ENCODE data around the gene ASB15.

- no peak for TF ChIP-seq GATA2 (IDR thresholded peaks at IDR 0.05; ENCODE audit: low read depth, low read length)
- TF ChIP-seq GATA3 (IDR thresholded peaks at IDR 0.05; ENCODE audit: low read depth, low read length): no peak
These were observed 32.1 kb upstream of the ASB15 start for GRCh38 chr7:123569352-123570010.

All from SH-SY5Y (cell line).